IPS-20b (cell line): ENCODE data around the gene MYO18A.
A peak's percentile ranks its signal among the peaks of the same experiment; 100 is the strongest.

ENCODE experiments used
- H3K27ac ChIP-seq: one replicate; pipeline ENCODE4 v1.5.1; 2013; ENCODE audit warnings: low read length
- H3K27me3 ChIP-seq: 2 replicates; pipeline ENCODE4 v1.6.1; 2013; ENCODE audit warnings: mild to moderate bottlenecking, low read length, inconsistent platforms; ENCODE audit not compliant: insufficient read depth
- H3K36me3 ChIP-seq: 2 replicates; pipeline ENCODE4 v1.6.1; 2013; ENCODE audit warnings: low read depth, mild to moderate bottlenecking, inconsistent platforms, low read length, moderate library complexity; ENCODE audit not compliant: insufficient read depth
- H3K4me1 ChIP-seq: 2 replicates; pipeline ENCODE4 v1.6.1; 2013; ENCODE audit warnings: mild to moderate bottlenecking, control low read depth, inconsistent platforms, low read length, moderate library complexity; ENCODE audit not compliant: insufficient read depth
- H3K4me3 ChIP-seq: 2 replicates; pipeline ENCODE4 v1.5.1; 2013; ENCODE audit warnings: mild to moderate bottlenecking, low read length, inconsistent platforms
- H3K9ac ChIP-seq: 2 replicates; pipeline ENCODE4 v1.6.1; 2013; ENCODE audit warnings: low read depth, mild to moderate bottlenecking, inconsistent platforms, low read length, moderate library complexity
- H3K9me3 ChIP-seq: 2 replicates; pipeline ENCODE4 v1.6.1; 2013; ENCODE audit warnings: mild to moderate bottlenecking, low read depth, low read length, inconsistent platforms; ENCODE audit not compliant: insufficient read depth

The MYO18A gene

DNA sequence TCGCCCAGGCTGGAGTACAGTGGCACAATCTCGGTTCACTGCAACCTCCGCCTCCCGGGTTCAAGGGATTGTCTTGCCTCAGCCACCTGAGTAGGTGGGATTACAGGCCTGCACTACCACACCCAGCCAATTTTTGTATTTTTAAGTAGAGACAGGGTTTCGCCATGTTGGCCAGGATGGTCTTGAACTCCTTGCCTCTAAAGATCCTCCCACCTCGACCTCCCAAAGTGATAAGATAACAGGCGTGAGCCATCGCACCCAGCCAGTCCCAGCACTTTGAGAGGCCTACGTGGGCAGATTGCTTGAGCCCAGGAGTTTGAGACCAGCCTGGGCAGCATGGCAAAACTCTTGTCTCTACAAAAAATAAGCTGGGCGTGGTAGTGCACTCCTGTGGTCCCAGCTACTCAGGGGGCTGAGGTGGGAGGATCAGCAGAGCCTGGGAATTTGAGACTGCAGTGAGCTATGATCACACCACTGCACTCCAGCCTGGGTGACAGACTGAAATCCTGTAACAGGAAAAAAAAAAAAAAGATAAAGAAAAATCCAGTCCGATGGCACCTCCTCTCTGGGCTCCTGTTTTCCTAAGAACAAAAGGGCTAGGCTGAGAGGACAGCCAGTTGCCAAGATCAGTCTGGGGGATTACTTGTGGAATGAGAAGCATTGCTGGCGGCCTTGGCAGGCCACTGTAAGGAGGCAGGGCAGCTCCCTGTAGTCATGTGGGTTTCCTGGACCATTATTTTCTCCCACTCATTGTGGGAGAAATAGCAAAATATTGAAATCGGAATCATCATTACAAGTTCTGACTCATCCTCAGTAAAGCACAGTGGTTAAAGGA lies 140.2 kb downstream of the MYO18A start:
- H3K27ac ChIP-seq = peak overlapping the region; percentile 4
- no peaks in the 10 kb centered on the region for H3K36me3 ChIP-seq
- H3K4me3 ChIP-seq = no peak overlapping the region
- H3K9ac ChIP-seq = peak overlapping the region; percentile 3; the same call in 1 of the 2 replicates
- H3K27me3 ChIP-seq = no peaks in the 10 kb centered on the region
- H3K9me3 ChIP-seq = peaks cover under 1% of the 10 kb centered on the region; the same call in 1 of the 2 replicates
- peaks cover 55% of the 10 kb centered on the region for H3K4me1 ChIP-seq

DNA sequence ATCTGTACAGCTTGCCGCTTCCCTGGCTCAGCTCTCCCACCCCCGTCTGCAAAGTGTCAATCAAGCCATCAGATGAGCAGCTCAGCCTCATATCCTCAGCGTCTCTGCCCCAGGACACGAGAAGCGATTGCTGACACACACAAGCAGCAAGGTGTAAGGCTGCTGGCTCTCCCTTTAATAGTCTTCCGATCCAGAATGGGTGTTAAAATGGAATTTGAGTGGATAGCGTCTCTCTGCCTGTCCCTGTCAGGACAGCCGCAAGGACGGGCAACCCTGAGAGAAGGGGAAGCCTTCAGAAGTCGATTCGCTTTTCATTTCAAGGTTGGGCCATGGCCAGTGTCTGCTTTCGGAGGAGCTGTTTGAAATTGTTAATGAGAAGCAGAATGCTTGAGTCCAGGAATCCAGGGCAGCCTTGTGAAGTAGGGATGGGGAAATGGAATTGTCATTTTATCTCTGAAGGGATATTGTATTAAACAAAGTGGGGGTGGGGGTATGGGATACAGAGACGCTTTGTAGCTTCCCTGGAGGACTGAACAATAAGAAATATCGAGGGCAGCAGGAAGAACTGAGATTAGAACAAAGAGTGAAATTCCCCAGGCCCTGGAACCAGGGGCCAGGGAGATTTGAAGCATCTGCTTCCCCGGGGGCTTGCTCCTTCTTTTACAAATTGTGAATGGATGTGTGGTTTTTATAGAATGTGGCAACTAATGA lies 142.0 kb downstream of the MYO18A start:
- H3K4me3 ChIP-seq = peak overlapping the region; percentile 2; the same call in 1 of the 2 replicates
- H3K9ac ChIP-seq = peak overlapping the region; percentile 40; the same call in 1 of the 2 replicates
- H3K36me3 ChIP-seq = no peaks in the 10 kb centered on the region
- H3K27me3 ChIP-seq = no peaks in the 10 kb centered on the region
- peak overlapping the region; percentile 12 for H3K27ac ChIP-seq
- H3K9me3 ChIP-seq = peaks cover 10% of the 10 kb centered on the region; the same call in 1 of the 2 replicates
- H3K4me1 ChIP-seq = peaks cover 51% of the 10 kb centered on the region

DNA sequence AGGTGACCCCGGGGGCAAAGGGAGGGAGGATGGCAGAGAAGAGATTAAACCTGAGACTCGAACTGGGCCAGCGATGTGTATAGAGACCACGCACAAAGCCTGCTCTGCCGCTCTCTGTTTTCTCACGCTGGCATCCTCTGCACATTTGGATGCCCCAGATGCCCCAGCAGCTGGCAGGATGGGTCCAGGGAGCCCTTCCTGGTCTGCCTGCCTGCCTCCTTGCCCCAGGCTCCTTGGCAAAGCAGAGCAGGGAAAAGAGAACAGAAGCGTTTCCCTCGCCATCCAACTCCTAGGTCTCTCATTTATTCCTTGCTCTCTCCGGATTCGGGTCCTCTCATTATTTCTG lies 142.5 kb downstream of the MYO18A start:
- H3K27ac ChIP-seq = peak overlapping the region; percentile 12
- no peaks in the 10 kb centered on the region for H3K27me3 ChIP-seq
- peaks cover 52% of the 10 kb centered on the region for H3K4me1 ChIP-seq
- peaks cover 10% of the 10 kb centered on the region; the same call in 1 of the 2 replicates for H3K9me3 ChIP-seq
- no peaks in the 10 kb centered on the region for H3K36me3 ChIP-seq
- no peak overlapping the region; the same call in 1 of the 2 replicates for H3K4me3 ChIP-seq
- H3K9ac ChIP-seq = peak overlapping the region; percentile 40; the same call in 1 of the 2 replicates

DNA sequence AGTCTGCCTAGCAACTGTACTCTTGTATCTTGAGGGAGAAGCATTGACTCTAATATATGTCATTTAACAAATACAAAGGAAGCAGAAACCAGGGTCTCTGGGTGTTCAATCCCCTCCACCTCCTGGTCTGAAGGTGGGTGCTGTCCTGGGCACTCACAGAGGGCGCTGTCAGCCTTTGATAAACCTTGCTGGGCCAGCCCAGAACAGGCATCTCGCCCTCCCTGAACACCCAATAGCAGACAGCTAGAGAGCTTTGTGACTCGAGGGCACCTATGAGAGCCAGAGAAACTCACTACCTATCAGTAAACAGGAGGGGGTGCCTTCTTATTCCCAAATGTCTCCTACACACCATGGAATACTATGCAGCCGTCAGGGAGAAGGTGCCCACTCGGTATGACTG lies 143.6 kb downstream of the MYO18A start:
- Histone ChIP-seq H3K4me1 (peaks cover 53% of the 10 kb centered on the region), H3K27me3 (no peaks in the 10 kb centered on the region), H3K27ac (no peak overlapping the region), H3K36me3 (no peaks in the 10 kb centered on the region), H3K9me3 (peaks cover 10% of the 10 kb centered on the region; the same call in 1 of the 2 replicates), H3K4me3 (no peak overlapping the region), H3K9ac (no peak overlapping the region)

DNA sequence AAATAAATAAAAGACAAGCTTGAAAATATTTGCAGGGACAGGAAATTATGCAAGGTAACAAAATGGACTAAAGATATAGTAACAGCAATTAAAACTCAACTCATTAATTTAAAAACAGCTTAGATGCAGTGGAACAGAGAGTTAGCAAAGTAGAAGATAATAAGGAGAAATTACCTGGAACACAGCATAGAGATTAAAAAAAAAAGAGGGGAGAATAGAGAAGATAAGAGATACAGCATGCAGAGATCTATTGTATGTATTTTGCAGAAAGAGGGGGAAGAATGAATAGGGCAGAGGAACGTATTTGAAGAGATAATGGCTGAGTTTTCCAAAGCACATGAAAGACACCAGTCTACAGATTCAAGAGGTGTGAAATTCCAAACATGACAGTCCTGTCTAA lies 145.7 kb downstream of the MYO18A start:
- peaks cover 10% of the 10 kb centered on the region; the same call in 1 of the 2 replicates for H3K9me3 ChIP-seq
- no peaks in the 10 kb centered on the region for H3K36me3 ChIP-seq
- no peaks in the 10 kb centered on the region for H3K27me3 ChIP-seq
- H3K9ac ChIP-seq = no peak overlapping the region
- no peak overlapping the region for H3K27ac ChIP-seq
- H3K4me3 ChIP-seq = no peak overlapping the region
- peaks cover 56% of the 10 kb centered on the region for H3K4me1 ChIP-seq

DNA sequence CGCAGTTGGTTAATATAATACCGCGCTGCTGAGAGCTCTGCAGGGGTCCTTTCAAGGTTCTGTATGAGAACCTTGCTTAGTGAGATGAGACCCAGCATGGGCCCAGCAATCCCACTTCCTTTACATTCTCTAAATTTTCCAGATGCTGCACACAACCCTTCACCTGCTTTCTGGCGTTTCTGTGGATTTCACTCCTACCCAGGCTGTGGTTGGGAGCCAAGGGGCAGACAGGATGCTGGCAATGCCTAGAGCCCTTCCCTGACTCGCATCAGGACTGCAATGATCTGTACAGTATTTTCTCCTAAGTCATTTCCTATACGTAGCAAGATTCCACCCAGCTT lies 147.4 kb downstream of the MYO18A start:
- Histone ChIP-seq H3K27ac (peak overlapping the region; percentile 26), H3K9ac (peak overlapping the region; percentile 63; the same call in 1 of the 2 replicates), H3K4me3 (peak overlapping the region; percentile 37; the same call in 1 of the 2 replicates), H3K36me3 (no peaks in the 10 kb centered on the region), H3K9me3 (peaks cover 10% of the 10 kb centered on the region; the same call in 1 of the 2 replicates), H3K27me3 (no peaks in the 10 kb centered on the region), H3K4me1 (peaks cover 45% of the 10 kb centered on the region)

DNA sequence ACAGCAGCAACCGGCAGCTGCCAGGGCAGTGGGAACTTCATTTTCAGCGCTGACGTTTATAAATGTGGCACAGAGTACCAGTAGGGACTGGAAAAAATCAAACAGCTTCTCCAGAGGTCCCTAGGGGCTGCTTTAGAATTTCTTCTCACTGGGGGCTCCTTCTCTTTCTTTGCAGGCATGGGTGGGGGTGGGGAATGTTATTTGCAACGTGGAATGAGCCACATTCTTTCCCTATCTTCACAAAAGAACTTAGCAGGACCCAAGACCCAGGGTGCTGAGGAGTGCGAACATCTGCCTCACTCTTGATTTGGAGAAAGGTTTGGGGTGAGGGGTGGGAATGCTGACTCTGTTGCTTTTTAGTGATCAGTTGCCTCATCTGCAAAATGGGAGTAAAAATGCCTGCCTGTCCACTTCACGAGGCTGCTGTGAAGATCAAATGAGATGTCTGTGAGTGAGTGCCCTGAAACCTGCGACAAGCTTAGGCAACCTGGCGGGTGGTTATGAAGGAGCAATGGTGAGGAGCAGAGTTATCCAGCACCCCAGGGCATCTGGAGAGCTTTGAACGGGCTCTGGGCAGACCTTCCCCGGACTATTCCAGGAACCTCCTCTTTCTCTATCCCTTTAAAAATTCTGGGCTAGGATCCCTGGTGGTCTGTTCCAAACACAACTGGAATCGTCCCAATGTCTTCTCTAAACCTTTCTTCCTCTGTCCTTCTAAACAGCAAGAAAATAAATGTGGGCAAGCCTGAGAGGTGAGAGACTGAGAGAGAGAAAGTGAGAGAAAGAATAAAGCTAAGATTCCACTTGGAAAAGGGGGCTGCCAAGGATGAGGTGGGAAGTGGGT lies 148.0 kb downstream of the MYO18A start:
- Histone ChIP-seq H3K4me3 (peak overlapping the region; percentile 37; the same call in 1 of the 2 replicates), H3K36me3 (no peaks in the 10 kb centered on the region), H3K9ac (peak overlapping the region; percentile 63), H3K27me3 (no peaks in the 10 kb centered on the region), H3K9me3 (peaks cover 10% of the 10 kb centered on the region; the same call in 1 of the 2 replicates), H3K27ac (peak overlapping the region; percentile 26), H3K4me1 (peaks cover 45% of the 10 kb centered on the region)

DNA sequence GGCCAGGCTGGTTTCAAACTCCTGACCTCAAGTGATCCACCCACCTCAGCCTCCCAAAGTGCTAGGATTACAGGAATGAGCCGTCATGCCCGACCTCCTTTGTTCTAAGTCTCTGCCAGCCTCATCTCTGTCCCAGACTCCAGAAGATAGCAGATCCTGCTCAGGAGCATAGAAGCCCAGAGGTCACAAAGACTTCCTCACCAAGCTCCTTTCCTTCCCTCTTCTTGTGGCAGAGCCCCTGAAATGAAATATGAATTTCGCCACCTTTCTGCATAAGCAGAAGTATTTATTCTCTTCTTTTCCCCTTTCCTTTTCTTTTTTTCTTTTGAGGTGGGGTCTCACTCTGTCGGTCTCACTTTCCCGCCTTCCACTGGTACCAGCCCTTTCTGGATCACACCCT lies 148.7 kb downstream of the MYO18A start:
- H3K27me3 ChIP-seq = no peaks in the 10 kb centered on the region
- peak overlapping the region; percentile 10 for H3K27ac ChIP-seq
- H3K4me1 ChIP-seq = peaks cover 39% of the 10 kb centered on the region
- H3K4me3 ChIP-seq = peak overlapping the region; percentile 37; the same call in 1 of the 2 replicates
- H3K36me3 ChIP-seq = no peaks in the 10 kb centered on the region
- peak overlapping the region; percentile 63 for H3K9ac ChIP-seq
- H3K9me3 ChIP-seq = peaks cover 10% of the 10 kb centered on the region; the same call in 1 of the 2 replicates

DNA sequence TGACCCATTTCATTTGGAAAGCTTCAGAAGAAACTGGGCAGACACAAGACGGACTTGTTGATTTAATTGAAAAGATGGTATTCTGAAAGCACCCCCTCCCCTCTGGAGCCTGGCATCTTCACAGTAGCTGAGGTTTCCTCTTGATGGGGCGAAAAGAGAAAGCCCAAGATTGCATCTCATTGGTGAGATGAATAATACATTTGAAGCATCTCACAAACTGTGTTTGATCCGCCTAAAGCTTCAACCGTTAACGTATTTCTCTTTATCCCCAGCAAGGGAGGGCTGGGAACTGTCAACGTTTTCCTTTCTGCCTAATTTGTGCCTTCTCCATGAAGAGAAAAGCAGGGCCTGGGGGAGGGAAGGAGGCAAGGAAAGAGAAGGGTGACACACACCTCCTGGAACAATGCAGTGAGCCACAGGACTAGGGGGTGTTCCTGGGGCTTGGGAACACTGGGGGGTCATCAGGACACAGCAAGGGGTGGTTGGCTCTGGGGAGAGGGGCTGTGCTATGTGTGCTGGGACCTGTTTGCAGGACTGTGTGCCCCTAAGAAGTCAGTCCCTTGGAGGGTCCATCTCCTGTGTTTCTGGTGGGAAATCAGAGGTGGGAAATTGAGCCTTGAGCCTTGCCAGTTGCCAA lies 155.8 kb downstream of the MYO18A start:
- Histone ChIP-seq H3K9me3 (no peaks in the 10 kb centered on the region), H3K4me1 (peaks cover 18% of the 10 kb centered on the region; the same call in 1 of the 2 replicates), H3K27ac (no peak overlapping the region), H3K36me3 (no peaks in the 10 kb centered on the region), H3K9ac (no peak overlapping the region), H3K27me3 (peaks cover 34% of the 10 kb centered on the region), H3K4me3 (no peak overlapping the region)

DNA sequence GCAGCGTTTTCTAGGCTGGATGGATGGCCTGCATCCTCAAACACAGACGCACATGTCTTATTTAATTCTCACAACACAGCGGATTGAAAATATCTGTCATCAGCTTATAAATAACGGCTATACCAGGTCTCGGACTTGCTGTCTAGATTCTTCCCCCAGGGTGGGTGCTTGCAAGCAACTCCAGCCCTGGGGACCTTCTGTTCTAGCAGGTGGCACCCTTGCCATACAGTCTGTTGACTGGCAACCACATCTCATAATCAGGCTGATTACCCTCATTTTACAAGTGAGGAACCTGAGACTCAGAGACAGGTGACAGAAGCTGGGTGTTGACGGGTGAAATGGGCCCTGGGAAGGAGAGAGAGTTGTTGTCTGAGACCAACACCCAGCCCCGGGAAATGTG lies 158.1 kb downstream of the MYO18A start:
- Histone ChIP-seq H3K4me1 (peaks cover 27% of the 10 kb centered on the region), H3K9me3 (no peaks in the 10 kb centered on the region), H3K4me3 (no peak overlapping the region), H3K36me3 (no peaks in the 10 kb centered on the region), H3K27me3 (peaks cover 36% of the 10 kb centered on the region), H3K27ac (no peak overlapping the region), H3K9ac (no peak overlapping the region)

DNA sequence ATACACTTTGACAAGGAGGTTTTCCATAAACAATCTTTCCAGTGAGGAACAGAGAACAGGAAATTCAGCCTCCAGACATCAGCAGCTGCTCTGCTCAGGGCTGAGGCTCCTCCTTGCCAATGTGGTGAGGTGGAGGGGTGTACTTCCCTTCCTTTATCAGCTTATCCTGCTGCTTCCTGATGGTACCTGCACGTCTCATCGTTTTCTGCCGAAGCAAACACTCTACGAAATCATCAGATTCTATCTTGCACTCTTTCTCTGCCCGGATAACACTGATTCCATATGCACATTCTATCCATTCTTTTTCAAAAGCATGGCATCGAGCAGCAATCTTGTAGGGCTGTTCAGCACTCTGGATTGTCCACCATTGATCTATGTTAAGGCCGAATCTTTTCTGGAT lies 159.0 kb downstream of the MYO18A start:
- Histone ChIP-seq H3K4me3 (no peak overlapping the region), H3K36me3 (no peaks in the 10 kb centered on the region), H3K27ac (no peak overlapping the region), H3K9me3 (no peaks in the 10 kb centered on the region), H3K4me1 (peaks cover 36% of the 10 kb centered on the region), H3K27me3 (peaks cover 36% of the 10 kb centered on the region), H3K9ac (no peak overlapping the region)
